Adrenal gland (tissue), 5 donors: ENCODE measurements around the gene PKNOX2.

Experiments used
- CTCF ChIP-seq, 6 experiments: fragments of 450-650 bp in 4 of 6; fragments of 200-600 bp in 2 of 6; sonication (generic) in 1 of 6; IDR thresholded peaks; 1 replicate in 5 of 6; 2 replicates in 1 of 6; pipeline versions ENCODE4 v1.5.1 to v1.8.0; 2016 to 2021; ENCODE audit warnings: antibody characterized with exemption in 6 of 6, mild to moderate bottlenecking in 2 of 6, moderate library complexity in 1 of 6
- POLR2A ChIP-seq, 2 donors: fragments of 450-650 bp; IDR thresholded peaks; one replicate each; pipeline ENCODE4 v1.6.1; 2017; ENCODE audit warnings: antibody characterized with exemption in 2 of 2, mild to moderate bottlenecking in 2 of 2, moderate library complexity in 1 of 2
- donor health status: DM: no; HTN: no; CAD: no.

- no peak for TF ChIP-seq CTCF (IDR thresholded peaks at IDR 0.05)
- TF ChIP-seq POLR2A (IDR thresholded peaks at IDR 0.05), result no peak
Measured at GRCh38 chr11:125123194-125123946, 41.2 kb upstream of the PKNOX2 start.
